NCI-H1417 treated with DMSO at 0.1 percent for 48 hours (cell line): ENCODE data around the gene MVP.
"Not testable (repeated sequence)": the region's sequence is repeated elsewhere in the genome, so short reads cannot be mapped to it uniquely, and the experiment has no call there.

Experiments
- DNase-seq: peaks from one replicate; lab custom pipeline; 2025; lab: John Stamatoyannopoulos, UW

Gene MVP

GRCh38 chr16:29875206-29875605 lies 54.9 kb downstream of the MVP start:
- no peak for DNase-seq

DNA sequence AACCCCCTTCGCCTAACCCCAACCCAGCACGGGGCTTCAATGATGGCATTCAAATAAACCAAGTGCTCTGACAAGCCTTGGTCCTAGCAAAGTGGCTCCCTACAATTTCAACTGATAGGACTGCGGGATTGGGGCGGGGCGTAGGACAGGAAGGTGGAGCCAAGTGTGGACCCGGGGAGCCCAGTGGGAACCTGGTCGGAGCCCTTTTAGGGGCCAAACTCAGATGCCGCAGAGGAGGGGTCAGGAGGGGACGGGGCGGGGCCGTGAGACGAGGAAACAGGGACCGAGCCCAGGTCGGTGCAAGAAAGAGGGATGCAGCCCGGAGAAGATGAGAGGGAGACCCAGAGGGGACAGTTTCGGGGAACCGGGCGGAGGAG lies 55.9 kb downstream of the MVP start:
- no peak for DNase-seq

GRCh38 chr16:29876594-29877249 lies 56.5 kb downstream of the MVP start:
- no peak for DNase-seq

- DNase-seq: no peak
Observed at GRCh38 chr16:29877266-29877961, 57.2 kb downstream of the MVP start.

DNA sequence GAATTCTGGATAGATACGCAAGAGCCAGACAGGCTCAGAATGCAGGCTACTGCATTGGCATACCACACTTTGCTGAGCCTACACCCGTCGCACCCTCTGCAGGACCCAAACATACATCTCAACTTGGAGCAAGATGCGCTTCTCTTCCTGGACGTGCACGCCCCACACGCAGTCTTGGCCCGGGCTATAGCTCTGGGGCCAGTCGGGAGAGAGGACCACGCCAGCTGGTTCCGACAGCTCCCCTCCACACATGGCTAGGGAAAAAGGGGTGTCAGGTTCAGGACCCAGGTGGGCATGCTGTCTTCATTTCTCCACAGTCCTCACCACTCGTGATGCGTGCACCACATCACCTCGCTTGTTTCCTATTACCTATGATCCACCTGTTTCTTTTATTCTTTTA lies 57.9 kb downstream of the MVP start:
- DNase-seq: no peak

DNA sequence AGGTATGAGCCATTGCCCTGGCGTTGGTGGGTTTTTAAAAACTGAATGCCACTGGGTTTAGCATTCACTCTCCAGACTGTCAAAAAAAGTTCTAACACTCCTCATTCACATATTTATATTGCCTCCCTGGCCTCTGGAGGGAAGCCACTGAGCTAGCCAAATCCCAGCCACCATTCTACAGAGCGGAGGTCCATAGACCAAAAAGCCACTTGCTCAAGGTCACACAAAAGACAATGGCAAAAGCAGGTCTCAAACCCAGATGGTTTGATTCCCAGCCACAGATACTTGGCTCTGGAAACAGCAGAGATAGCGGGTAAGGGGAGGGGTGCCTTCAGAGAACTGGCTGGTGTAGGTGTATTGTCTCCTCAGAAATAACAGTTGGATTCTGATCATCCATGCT lies 60.8 kb downstream of the MVP start:
- DNase-seq: no peak

DNA sequence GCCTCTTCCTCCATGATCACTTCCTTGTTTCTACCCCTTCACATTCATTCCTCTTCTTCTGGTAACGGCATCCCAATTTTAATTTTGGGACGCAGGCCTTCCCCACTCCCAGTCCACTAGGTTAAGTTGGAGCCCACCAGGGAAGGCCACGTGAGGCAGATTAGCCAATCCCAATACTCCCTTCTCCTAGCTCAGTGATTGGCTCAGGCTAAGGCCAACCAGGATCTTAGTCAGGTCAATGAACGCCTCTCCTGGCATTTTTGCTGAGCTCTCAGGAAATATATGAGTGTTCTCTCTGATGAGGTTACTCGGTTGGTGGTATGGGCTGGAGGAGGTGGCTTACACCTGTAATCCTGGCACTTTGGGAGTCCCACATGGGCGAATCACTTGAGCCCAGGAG lies 63.7 kb downstream of the MVP start:
- no peak for DNase-seq

- DNase-seq: not testable (repeated sequence)
Observed at GRCh38 chr16:29889372-29889771, 69.1 kb downstream of the MVP start.

GRCh38 chr16:29891525-29892457 lies 71.5 kb downstream of the MVP start:
- DNase-seq: no peak

- DNase-seq: no peak
Observed at GRCh38 chr16:29892458-29892813, 72.2 kb downstream of the MVP start.

- no peak for DNase-seq
Observed at GRCh38 chr16:29893553-29893952, 73.3 kb downstream of the MVP start.

DNA sequence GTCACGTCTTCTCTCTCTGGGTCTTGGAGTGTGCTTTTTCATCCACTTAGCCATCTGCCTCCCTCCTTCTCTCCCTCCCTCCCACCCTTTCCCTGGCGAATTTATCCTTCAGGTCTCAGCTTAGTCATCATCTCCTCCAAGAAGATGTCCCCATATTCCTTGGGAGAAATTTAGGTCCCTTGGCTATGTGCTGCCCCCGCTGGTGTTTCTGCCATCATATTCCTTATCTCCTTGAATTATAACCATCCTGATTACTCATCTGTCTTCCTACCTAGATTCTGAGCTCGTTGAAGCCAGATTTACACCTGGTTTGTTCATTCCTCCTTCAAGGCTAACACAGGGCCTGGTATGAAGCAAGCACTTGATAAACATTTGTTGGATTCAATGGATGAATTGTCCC lies 74.1 kb downstream of the MVP start:
- DNase-seq: no peak

DNA sequence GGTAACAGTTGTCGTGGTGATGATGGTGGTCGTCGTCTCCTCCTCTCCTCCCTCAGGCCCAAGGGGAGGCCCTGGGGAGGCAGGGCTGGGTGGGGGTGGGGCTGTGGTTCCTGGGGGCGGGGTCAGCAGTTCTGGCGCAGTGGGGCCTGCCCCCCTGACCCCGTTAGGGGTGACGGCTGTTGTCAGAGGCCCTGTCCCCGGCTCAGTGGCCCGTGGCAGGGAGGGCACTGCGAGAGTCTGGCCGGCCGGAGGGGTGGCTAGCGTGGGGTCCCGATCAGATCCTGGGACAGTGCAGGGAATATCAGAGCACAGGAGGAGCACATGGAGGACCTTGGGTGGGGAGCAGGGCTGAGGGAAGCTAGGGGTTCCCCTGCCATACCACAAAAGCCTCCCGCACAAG lies 76.6 kb downstream of the MVP start:
- no peak for DNase-seq

GRCh38 chr16:29897333-29897732 lies 77.1 kb downstream of the MVP start:
- no peak for DNase-seq
